ENCODE data around the gene CACNA1D.

DNA sequence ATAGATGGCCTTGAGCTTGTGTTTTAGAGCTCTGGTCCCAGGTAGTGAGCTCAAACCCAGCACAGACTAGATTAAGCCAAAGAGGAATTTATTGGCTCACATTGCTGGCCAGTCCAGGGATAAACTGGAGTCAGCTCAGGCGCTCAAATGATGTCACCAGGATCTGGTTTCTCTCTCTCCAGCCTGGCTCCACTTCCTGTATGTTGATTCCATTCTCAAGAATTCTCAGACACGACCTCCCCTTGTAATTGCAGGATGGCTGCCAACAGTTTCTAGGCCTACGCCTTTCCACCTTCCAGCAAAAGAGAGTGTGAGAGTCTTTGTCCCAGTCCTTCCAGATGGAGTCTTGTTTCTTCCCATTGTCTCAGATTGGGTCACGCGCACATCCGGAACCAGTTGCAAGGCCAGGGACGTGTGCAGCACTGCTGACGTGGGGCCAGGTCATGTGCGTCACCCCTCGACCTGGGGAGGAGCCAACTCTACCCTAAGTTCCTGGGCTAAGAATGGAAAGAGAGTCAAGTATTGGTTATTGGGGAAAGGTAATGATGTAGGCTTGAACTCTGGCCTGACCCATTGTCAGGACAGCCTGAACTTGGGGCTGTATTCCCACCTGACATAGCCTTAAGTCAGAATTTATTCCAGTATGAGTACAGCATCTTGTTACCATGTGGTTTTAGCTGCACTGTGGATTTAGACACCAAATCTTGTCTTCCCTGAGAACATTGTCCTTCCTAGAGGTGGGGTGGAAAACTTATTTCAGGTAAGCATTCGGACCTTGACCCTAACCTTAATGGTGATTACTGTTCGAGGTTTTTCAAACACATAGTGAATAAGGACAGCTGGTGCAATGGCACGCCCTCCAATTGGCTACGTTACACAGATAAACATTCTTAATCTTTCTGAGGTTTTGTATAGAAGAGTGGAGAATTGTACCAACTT, 31.6 kb downstream of the CACNA1D start:
- TF ChIP-seq, protein P1, sequence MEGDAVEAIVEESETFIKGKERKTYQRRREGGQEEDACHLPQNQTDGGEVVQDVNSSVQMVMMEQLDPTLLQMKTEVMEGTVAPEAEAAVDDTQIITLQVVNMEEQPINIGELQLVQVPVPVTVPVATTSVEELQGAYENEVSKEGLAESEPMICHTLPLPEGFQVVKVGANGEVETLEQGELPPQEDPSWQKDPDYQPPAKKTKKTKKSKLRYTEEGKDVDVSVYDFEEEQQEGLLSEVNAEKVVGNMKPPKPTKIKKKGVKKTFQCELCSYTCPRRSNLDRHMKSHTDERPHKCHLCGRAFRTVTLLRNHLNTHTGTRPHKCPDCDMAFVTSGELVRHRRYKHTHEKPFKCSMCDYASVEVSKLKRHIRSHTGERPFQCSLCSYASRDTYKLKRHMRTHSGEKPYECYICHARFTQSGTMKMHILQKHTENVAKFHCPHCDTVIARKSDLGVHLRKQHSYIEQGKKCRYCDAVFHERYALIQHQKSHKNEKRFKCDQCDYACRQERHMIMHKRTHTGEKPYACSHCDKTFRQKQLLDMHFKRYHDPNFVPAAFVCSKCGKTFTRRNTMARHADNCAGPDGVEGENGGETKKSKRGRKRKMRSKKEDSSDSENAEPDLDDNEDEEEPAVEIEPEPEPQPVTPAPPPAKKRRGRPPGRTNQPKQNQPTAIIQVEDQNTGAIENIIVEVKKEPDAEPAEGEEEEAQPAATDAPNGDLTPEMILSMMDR (conservative IDR thresholded peaks at IDR 0.05; ENCODE audit: low read depth, low read length): no peak
- no peak for TF ChIP-seq EZH2 (IDR thresholded peaks at IDR 0.05; ENCODE audit: borderline replicate concordance, low read depth, low read length, poor library complexity, severe bottlenecking)

Measured in A673 (cell line).